ENCODE measurements around the gene YKT6.
"Not testable (repeated sequence)": the region's sequence is repeated elsewhere in the genome, so short reads cannot be mapped to it uniquely, and the experiment has no call there.

Gene YKT6

DNA sequence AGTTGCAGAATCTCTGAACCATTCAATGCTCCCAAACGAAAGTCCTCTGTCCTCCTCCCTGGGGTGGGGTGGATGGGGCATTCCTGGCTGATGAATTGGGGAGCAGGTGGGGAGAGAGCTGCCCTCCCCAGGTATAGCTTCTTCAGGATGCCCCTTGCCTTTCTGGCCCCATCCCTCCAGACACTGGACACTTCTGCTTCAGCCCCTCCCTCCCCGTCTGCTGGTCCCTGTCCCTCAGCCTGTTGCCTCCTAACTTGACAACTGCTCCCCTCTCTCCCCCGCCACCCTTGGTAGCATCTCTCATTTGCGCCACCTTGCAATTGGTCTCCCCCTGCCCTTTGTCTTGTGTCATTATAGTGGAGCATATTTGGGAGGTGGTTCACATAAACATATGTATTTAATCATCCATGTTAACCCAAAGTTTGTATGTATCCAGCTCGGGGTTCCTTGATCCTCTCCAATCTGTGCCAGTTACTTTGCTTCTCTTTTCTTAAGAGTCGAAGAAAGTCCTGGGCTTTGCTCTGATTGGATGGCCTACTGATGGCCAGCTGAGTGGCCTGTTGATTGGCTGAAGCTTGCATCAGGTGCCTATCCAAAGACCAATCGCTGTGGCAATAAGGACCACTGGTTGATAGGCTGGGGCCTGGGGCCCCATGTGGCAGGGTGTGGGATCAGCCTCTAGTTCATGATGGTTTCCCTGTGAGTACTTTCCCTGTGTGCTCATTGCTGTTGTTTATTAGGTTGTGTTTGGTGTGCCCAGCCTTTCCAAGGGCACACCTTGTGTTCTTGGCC, 7.6 kb upstream of the YKT6 start:
- DNase-seq (ENCODE audit: low read depth, low spot score): no peak

DNA sequence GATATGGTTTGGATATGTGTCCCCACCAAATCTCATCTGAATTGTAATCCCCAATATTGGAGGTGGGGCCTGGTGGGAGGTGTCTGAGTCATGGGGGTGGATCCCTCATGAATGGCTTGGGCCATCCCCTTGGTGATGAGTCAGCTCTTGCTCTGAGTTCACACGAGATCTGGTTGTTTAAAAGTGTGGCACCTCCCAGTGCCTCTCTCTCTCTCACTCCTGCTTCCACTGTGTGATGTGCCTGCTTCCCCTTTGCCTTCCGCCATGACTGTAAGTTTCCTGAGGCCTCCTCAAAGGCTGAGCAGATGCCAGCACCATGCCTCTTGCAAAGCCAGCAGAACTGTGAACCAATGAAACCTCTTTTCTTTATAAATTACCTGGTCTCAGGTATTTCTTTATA, 6.7 kb upstream of the YKT6 start:
- DNase-seq (ENCODE audit: low read depth, low spot score): no peak

DNA sequence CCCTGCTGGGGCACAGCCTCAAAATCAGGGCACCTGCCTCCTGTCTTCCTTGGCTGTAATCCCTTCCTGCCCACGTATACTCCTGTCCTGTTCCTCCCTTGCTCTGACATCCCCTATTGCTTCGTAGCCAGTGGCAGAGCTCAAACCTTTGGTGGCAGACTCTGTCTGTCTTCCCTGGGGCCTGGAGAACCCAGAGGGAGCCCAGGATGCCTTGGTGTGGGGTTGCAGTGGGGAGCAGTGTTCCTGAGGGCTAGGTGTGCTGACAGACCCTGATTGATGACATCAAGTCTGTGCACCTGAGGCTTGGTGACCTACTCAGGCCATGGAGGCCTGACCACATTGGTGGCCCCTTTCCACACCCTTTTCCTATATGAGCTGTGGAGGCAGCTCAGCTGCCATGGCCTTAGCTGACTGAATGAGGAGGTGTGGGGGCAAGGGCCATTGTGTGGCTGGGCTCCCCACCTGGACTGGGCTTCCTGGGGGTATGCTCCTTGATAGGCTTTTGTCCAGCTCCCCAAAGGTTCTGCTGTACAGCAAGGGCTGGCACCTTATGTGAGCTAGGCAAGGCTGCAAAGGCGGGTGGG, 6.1 kb upstream of the YKT6 start:
- DNase-seq (ENCODE audit: low read depth, low spot score): no peak

DNA sequence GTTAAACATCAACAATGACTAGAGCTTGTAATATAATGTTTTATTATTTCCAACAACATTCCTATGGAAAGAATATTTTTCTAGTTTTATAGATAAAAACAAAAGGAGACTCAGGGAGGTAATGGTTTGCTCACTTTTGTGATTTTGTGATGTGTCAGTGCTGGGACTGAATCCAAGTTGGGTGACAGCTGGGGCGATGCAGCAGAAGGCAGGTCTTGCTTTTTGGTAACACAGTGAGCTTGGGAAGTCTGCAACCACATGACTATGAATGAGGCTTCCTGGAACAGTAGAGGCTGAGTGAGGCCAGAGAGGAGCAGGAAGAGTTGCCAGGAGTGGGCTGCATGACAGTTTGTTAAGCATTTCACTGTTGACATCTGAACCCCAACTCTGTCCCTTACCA, 4.9 kb upstream of the YKT6 start:
- no peak for DNase-seq (ENCODE audit: low read depth, low spot score)

DNA sequence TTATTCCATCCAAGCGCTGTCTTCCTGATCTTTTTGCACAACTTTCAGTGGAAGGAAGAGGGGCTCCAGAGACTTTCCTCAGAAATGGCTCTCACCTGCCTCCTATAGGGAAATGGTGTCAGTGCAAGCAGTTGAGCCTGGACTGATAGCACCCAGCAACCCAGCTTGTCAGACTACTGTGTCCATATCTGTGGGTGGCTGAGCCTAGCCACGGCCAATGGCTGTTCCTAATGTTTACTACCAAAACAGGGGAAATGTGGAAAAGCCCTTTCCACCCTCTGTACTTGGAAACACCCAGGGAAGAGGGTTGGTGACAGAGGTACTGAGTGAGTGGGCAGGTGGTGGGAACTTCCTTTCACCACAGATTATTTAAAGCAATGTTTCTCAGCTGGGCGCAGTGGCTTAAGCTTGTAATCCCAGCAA, 4.3 kb upstream of the YKT6 start:
- DNase-seq (ENCODE audit: low read depth, low spot score): no peak

DNA sequence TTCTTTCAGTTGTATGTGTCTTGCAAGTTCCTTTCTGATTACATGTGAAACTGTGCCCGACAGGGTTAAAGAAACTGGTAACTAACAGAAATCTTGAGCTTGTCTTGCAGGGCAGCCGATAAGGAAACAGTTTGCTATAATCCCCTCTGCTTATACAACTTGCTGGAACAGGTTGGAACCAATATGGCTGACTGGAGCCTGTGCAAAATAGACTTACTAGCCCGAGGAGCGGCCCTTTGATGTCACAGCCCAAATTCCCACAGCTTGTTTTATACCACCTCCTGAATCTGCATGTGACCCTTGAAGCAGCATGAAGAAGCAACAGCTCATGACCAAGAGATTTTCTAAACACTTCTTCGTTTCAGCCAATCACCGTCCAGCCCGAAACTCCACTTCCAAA, 3.3 kb upstream of the YKT6 start:
- no peak for DNase-seq (ENCODE audit: low read depth, low spot score)

DNA sequence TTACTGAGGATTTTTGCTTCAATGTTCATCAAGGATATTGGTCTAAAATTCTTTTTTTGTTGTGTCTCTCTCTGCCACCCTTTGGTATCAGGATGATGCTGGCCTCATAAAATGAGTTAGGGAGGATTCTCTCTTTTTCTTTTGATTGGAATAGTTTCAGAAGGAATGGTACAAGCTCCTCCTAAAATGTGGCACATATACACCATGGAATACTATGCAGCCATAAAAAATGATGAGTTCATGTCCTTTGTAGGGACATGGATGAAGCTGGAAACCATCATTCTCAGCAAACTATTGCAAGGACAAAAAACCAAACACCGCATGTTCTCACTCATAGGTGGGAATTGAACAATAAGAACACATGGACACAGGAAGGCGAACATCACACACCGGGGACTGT, 615 bp upstream of the YKT6 start:
- DNase-seq (ENCODE audit: low read depth, low spot score): not testable (repeated sequence)

DNA sequence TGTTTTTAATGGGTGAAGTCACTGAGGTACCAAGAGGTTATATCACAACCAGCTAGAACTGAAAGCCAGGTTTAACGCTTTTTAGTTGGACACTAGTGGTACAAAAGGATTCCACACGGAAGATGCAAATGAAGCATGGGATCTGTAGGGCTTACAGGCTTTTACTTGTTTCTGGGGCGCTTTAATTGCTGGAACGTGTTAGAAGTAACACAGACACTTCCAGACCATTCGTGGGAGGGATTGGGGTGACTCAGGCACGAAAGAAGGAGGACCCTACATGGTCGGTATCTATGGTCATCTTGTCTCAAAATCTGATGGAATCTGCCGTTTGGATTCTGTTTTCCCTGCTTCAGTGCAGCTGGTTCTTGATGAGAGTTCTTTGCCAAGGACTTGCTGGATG, 1.0 kb downstream of the YKT6 start:
- DNase-seq (ENCODE audit: low read depth, low spot score): no peak

DNA sequence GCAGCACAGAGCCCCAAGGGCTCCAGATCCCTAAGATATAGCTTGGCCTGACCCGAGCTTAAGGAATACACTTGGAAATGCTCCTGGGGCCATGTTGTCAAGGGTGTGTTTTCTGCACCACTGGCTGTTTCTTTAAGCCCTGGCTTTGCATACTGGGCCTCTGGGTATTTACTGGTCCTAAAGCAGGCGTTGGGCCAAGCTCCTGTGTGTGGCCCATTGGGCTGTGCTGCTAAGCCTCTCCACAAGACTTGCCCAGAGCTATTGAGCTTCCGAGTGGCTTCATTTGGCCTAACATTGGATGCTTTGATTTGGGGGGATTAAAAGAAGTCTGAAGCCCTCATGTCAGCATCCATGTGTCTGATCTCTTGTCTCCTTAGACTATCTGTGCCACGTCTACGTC, 5.2 kb downstream of the YKT6 start:
- no peak for DNase-seq (ENCODE audit: low read depth, low spot score)

- no peak for DNase-seq (ENCODE audit: low read depth, low spot score)
Observed at GRCh38 chr7:44208085-44208484, 7.3 kb downstream of the YKT6 start.

DNA sequence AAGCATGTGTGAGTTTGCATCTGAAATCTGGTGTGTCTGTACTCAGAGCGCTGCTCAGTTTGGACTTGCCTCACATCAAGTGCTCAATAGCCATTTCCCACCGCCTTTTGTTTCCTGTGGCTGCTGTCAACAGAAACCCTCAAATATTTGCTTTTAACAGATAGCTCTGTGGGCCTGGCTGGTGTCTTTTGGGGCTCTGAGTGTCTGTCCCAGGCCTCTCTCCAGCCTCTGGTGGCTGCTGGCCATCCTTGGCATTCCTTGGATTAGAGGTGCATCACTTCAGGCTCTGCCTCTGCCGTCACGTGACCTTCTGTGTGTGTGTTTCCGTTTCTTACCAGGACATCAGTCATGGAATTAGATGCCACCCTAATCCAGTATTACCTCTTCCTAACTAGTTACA, 9.3 kb downstream of the YKT6 start:
- DNase-seq (ENCODE audit: low read depth, low spot score): no peak

DNA sequence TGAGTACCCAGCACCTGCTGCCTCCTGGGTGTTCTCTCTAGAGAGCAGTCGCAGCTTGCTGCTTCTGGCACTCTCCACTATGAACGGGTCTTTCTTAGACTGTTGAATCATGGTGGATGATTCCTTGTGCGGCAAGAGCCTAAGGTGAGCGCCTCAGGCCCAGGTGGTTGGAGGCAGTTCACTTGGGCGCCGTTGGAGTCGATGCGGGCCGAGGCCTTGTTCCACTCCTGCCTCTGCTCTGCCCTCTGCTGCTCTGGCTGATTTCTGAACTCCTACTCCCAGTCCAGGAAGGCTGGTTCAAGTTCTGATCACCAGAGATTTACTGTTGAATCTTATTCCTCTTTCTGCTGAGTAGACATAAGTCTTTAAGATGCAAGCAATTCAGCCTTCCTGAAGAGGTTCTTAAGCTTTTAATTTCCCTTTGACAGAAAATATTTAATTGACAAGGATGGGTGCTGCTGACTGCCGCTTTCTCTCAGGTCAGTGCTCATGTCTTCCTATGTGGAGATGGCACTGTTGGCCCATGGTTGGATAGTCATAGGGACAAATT, 10.4 kb downstream of the YKT6 start:
- DNase-seq (ENCODE audit: low read depth, low spot score): no peak

GRCh38 chr7:44212018-44212417, 11.2 kb downstream of the YKT6 start:
- peak; percentile 21 for DNase-seq (ENCODE audit: low read depth, low spot score)

DNA sequence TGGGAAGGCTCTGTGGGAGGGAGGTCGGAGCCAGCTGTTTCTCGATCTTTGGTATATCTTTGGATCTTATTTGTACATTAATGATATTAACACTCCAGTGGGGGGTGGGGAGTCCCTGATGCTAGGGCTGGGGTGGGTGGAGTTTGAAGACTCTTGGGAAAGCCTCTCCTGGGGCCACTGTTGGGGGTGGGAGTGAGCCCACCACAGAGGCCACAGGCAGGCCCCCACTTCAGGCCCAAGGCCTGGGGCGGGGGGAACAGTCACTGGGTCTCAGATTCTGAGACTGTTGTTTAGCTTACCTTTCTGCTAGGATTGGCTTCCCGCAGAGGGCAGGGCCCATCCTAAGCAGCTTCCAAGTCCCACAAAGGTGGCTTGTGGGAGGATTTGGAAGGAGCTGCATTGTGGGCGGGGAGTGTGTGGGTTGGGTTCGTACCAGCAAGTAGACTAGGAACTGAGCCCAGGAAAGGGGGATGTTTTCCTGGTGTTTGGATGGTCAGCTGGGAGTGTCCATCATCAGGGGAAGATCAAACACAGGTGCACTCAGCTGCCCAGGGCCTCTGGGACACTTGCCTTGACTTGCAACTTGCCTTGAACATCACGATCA, 11.9 kb downstream of the YKT6 start:
- no peak for DNase-seq (ENCODE audit: low read depth, low spot score)

DNA sequence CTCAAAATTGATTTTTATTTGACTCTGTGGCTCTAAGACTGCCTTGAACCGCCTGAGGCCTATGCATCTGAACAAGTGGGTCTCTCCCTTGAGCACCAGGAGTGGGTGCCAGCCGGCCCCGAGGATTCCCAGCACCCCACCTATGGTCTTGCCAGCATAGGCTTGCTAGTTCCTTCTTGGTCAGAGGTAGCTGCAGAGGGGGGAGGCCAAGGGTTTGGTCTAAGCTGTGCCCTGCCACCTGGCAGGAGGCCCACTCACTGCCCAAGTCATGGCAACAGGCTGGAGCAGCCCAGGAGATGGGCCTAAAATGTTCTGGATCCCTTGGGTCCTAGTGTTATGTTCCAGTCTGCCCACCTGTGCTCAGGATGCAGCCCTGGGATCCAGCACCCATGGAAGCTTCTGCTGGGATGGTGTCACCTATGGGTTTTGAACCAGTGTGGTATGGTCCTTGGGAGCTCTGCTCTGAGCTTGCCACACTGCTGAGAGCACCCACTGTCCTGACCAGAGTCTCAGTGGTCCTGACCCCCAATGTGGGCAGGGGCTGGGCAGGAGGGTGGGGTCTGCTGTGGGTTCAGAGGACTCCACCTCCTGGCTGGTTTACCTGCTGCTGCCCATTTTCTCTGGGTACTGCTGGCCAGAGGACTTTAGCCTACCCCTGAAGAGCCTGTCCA, 12.6 kb downstream of the YKT6 start:
- DNase-seq (ENCODE audit: low read depth, low spot score): no peak

- DNase-seq (ENCODE audit: low read depth, low spot score): no peak
Observed at GRCh38 chr7:44213877-44214388, 13.2 kb downstream of the YKT6 start.

- DNase-seq (ENCODE audit: low read depth, low spot score): no peak
Observed at GRCh38 chr7:44215531-44215930, 14.8 kb downstream of the YKT6 start.

DNA sequence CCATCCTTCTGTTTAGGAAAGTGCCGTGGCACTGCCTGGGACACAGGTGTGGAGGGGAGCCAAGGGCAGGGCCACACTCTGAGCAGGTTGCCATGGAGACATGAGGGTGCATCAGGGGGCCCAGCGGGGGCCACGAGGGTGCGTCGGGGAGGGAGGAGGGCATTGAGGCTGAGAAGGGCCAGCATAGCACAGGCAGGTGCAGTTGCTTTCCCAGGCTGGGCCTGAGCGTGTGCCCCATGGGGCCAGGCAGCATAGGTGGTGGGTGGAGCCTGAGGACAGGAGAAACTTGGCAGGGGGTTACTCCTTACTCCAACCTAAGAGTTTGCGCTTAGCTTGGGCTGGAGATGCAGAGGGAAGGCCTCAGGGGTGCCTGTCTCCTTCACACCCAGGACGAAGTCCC, 15.2 kb downstream of the YKT6 start:
- no peak for DNase-seq (ENCODE audit: low read depth, low spot score)

- no peak for DNase-seq (ENCODE audit: low read depth, low spot score)
Observed at GRCh38 chr7:44216521-44217222, 15.9 kb downstream of the YKT6 start.

DNA sequence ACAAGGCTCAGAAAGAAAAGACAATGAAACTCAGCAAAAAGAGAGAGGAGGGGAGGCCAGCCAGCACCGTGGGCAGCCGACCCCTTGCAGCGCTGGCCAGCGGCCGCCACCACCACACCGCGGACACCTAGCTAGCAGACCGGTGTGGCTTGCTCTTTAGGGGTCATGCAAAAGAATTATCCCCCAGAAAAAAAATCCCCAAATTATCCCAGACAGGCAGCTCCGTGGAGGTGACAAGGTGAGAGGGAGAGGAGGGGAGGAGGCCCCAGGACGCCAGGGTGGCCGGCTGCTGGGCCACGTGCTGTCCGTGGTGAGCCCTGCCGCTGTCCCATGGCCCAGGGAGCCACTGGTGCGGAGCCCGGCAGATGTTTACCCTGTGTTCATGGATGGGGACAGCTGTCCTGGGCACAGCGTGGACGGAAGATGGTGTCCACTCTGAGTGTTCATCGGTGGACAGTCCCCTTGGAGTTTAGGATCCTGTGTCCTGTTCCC, 16.5 kb downstream of the YKT6 start:
- no peak for DNase-seq (ENCODE audit: low read depth, low spot score)

- DNase-seq (ENCODE audit: low read depth, low spot score): no peak
Observed at GRCh38 chr7:44217852-44218402, 17.1 kb downstream of the YKT6 start.
